ENCODE measurements around the gene RHBDD2. TPM values are rescaled to one million over a fixed set of nuclear protein-coding genes. Genes with fewer than 3 reads are reported as not detected.
A peak's percentile ranks its signal among the peaks of the same experiment; 100 is the strongest.

Gene RHBDD2
- total RNA-seq, 6 experiments from 2014 or later, result 24.4 to 56.1 (median 31.7) TPM

- peak overlapping the region in 1 of 3 donors; percentile 100 for H3K27ac ChIP-seq
- TF ChIP-seq CTCF (IDR thresholded peaks at IDR 0.05) (no peak), POLR2A (IDR thresholded peaks at IDR 0.05) (no peak)
- DNase-seq (no peak), ATAC-seq (no peak)
- intact Hi-C loops (cut with DNase I), result no loop called here
- H3K27me3 ChIP-seq, result no peaks in the 10 kb centered on the region
- 82% methylated on average over 5 of the region's 6 CpGs for WGBS (ENCODE audit: insufficient coverage, low coverage, low lambda C conversion rate, missing lambda C conversion rate)
- no peak overlapping the region for H3K4me3 ChIP-seq
- H3K9me3 ChIP-seq, result no peaks in the 10 kb centered on the region
- peaks cover 0 to 12% (median 1%) of the 10 kb centered on the region in 4 donors for H3K4me1 ChIP-seq
- H3K36me3 ChIP-seq, result no peaks in the 10 kb centered on the region
These were observed 34.6 kb downstream of the RHBDD2 start for GRCh38 chr7:75913437-75913836.

GRCh38 chr7:75914169-75914654 lies 35.4 kb downstream of the RHBDD2 start:
- DNase-seq (no peak), ATAC-seq (no peak)
- Histone ChIP-seq H3K27ac (peak overlapping the region; percentile 95 to 100 (median 100)), H3K27me3 (no peaks in the 10 kb centered on the region), H3K36me3 (no peaks in the 10 kb centered on the region), H3K4me1 (peaks cover 0 to 12% (median 4%) of the 10 kb centered on the region in 4 donors), H3K4me3 (peak overlapping the region; percentile 84 to 96 (median 93)), H3K9me3 (no peaks in the 10 kb centered on the region)
- WGBS (ENCODE audit: insufficient coverage, low coverage, low lambda C conversion rate, missing lambda C conversion rate), result 16% methylated on average over 12 of the region's 18 CpGs
- TF ChIP-seq CTCF (IDR thresholded peaks at IDR 0.05) (no peak), POLR2A (IDR thresholded peaks at IDR 0.05) (no peak)
- intact Hi-C loops (cut with DNase I), result no loop called here

GRCh38 chr7:75914655-75915415 lies 36.0 kb downstream of the RHBDD2 start, which contains the start of gene POR:
POR (plus strand) TSS chr7:75915155; CDS start chr7:75954002, 38,847 bp downstream.
- no peak for TF ChIP-seq CTCF (IDR thresholded peaks at IDR 0.05)
- peak; percentile 100 for TF ChIP-seq POLR2A (IDR thresholded peaks at IDR 0.05)
- ATAC-seq, result peak; percentile 87 to 96 (median 90)
- DNase-seq, result peak; percentile 95 to 98 (median 97)
- peak within 1 kb of the TSS; percentile 97 to 100 (median 100) for H3K27ac ChIP-seq
- intact Hi-C loops (cut with DNase I), result no loop called here
- peaks cover 0 to 12% (median 4%) of the 10 kb centered on the region in 4 donors for H3K4me1 ChIP-seq
- no peaks in the 10 kb centered on the region for H3K27me3 ChIP-seq
- no peaks in the 10 kb centered on the region for H3K36me3 ChIP-seq
- peak within 1 kb of the TSS; percentile 84 to 96 (median 93) for H3K4me3 ChIP-seq
- no CpG with 5 or more reads among the region's 82 CpGs for WGBS (ENCODE audit: insufficient coverage, low coverage, low lambda C conversion rate, missing lambda C conversion rate)
- no peaks in the 10 kb centered on the region for H3K9me3 ChIP-seq

- WGBS (ENCODE audit: insufficient coverage, low coverage, low lambda C conversion rate, missing lambda C conversion rate), result 0% methylated on average over 16 of the region's 32 CpGs
- Histone ChIP-seq H3K36me3 (no peaks in the 10 kb centered on the region), H3K27me3 (no peaks in the 10 kb centered on the region), H3K4me1 (peaks cover 0 to 12% (median 6%) of the 10 kb centered on the region in 4 donors), H3K27ac (peak overlapping the region; percentile 97 to 100 (median 100)), H3K9me3 (no peaks in the 10 kb centered on the region), H3K4me3 (peak overlapping the region; percentile 84 to 96 (median 93))
- intact Hi-C loops (cut with DNase I), result no loop called here
- no peak for TF ChIP-seq POLR2A (IDR thresholded peaks at IDR 0.05)
- TF ChIP-seq CTCF (IDR thresholded peaks at IDR 0.05), result no peak
- DNase-seq (peak in 2 of 3 donors; percentile 32 to 60), ATAC-seq (peak; percentile 2 to 14 (median 4))
These were observed 36.8 kb downstream of the RHBDD2 start for GRCh38 chr7:75915416-75916156.

All from right lobe of liver (tissue), 6 donors.